Fibroblast of lung (primary cell): Measurements from ENCODE around the gene PACRG.

ENCODE experiments used
- CTCF ChIP-seq, 2 donors: IDR thresholded peaks in 1 of 2; conservative IDR thresholded peaks in 1 of 2; 1 replicate in 1 of 2; 2 replicates in 1 of 2; pipeline ENCODE4 v1.5.1; 2011 to 2012; ENCODE audit warnings: low read length in 2 of 2, control low read depth in 1 of 2, inconsistent platforms in 1 of 2, low read depth in 1 of 2, mild to moderate bottlenecking in 1 of 2
- EZH2 ChIP-seq: IDR thresholded peaks from 2 replicates; pipeline ENCODE4 v1.5.1; 2012; ENCODE audit warnings: low read length, control low read depth, mild to moderate bottlenecking; ENCODE audit errors: missing control alignments

DNA sequence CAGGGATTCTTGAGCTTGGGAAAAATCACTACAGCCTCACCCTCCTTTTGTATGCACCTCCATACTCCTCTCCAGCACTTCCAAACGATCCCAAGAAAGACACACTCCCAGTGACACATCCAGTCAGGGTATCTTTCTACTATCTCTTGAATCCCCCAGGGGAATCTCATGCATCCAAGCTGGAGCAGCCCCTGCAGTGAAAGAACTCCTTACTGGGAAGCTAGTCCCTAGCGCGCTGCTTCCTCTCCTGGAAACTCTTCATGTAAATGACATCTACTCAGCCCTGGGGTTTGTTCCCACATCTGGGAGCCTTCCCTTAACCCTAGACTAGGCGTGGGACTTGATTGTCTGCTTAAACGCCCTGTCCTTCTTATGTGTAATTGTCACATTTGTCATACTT is 357.7 kb downstream of the PACRG start:
- TF ChIP-seq CTCF (conservative IDR thresholded peaks at IDR 0.05 in 1 of 2, IDR thresholded peaks at IDR 0.05 in 1 of 2; ENCODE audit: low read depth in 1 of 2, low read length in 2 of 2) (no peak), EZH2 (no peak)
